ENCODE measurements around the gene ROBO1. TPM values are rescaled to one million over a fixed set of nuclear protein-coding genes. Genes with fewer than 3 reads are reported as not detected.

ROBO1 gene
- total RNA-seq, 1 donor from 2014 or later, result 0.11 TPM

- intact Hi-C loops (cut with micrococcal nuclease), result no loop called here
These were observed 518.1 kb downstream of the ROBO1 start for GRCh38 chr3:79249701-79250100.

GRCh38 chr3:79247725-79248043 lies 520.1 kb downstream of the ROBO1 start:
- intact Hi-C loops (cut with micrococcal nuclease), result no loop called here

DNA sequence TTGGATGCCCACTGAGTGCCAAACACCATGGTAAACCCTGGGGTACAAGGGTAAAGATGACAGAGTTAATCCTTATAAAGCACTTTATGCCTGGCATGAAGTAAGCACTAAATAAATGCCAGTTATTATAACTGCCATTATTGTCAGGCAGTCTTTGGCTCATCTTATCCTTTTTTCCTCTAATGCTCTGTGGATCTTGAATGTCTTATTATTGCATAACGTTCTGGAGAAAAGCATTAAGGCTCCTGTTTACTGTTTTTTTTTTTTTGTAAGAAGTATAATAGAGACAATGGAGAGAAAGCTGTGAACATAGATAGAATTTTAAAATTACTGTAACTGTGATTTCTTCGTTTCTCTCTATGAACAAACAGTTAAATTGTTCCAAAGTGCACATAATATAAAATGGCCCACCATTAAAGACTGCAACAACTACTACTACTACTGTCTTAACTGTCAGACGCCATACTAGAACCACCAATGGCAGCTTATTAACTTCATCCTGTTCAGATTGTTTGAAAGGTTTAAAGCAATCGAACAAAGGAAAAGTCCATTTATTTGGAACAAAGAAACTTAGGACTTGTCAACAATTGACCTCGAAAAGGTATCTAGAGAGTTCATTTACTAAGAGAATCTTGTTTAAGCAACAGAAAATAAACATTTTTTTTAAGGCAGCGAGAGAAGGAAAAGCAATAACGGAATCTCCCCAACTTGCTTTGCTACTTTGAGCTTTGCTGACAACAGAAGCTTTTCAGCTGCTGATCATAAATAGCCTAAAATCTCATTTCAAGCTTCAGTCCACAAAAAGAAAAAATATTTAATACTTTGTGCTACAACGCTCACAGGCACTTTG lies 520.7 kb downstream of the ROBO1 start:
- intact Hi-C loops (cut with micrococcal nuclease), result no loop called here

GRCh38 chr3:79245284-79246138 lies 522.3 kb downstream of the ROBO1 start:
- intact Hi-C loops (cut with micrococcal nuclease), result no loop called here

DNA sequence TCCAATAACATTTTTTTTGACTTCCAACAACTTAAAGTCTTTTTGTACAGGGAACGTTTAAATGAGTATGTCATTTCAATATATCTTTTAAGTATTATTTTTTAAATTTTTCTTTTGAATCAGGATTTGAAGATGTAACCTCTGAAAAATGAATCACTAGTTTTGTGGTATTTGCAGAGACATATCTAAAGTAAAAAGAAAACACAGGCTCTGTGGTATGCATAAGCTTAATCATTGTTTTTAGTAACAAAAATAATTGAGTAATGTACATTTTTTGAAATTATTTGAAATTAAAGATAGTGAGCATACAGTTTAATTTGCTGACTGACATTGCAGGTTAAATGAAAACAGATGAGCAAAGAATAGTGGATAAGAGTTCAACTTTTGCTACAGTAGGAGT lies 531.3 kb downstream of the ROBO1 start:
- intact Hi-C loops (cut with micrococcal nuclease), result no loop called here

DNA sequence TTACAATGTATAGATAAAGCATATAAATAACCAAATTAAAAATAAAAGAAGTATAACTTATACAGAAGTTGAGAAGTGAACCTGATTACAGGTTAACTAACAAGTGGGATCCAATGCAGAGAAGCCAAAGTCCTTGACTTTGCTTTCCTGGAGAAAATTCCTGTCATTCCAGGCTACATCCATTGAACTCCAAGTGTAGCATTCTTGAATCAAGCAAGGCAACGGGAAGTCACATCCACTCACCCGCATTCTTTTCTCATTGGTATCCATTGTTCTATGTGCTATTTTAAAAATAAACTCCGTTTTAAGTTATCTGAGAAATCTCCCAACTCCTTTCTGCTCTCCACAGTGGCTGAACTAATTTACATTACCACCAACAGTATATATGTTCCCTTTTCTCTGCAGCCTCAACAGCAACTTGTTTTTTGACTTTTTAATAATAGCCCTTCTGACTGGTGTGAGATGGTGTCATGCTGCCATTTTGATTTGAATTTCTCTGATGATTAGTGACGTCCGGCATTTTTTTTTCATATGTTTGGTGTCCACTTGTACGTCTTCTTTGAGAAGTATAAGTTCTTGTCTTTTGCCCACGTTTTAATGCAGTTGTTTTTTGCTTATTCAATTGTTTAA lies 534.3 kb downstream of the ROBO1 start:
- intact Hi-C loops (cut with micrococcal nuclease), result no loop called here

DNA sequence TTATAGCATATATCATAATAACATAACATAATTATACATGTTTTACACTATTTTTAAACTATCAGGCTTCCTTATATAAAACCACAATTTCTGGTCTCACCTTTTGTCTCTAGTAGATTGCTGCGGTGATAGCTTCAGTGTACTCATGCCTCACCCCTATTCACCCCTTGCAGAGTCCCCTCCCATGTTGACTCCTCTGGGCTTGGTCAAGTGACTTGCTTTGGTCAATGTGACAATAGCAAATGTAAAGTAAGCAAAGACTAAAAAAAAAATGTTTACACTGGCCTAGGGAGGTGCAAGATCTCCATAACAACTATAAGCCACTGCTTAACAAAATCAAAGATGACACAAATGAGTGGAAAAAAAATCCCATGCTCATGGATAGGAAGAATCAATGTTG lies 537.5 kb downstream of the ROBO1 start:
- intact Hi-C loops (cut with micrococcal nuclease), result no loop called here

- intact Hi-C loops (cut with micrococcal nuclease), result no loop called here
These were observed 550.7 kb downstream of the ROBO1 start for GRCh38 chr3:79217096-79217495.

DNA sequence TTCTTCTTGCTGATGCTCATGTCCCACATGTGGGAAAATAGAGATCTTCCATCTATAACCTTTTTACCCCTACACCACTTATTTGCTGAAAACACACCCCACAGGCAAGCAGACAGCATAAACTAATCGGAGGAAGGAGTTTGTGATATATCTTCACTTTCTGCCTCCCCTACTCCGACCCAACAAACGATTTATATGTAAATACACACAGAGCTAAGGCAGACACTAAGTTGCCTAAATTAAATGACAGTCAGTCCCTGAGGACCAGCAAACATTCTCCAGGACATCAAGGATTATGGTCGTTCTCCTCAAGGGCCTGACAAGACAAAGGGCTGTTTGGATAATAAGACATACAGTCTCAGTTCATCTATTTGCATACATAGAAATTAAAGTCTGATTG lies 552.5 kb downstream of the ROBO1 start:
- intact Hi-C loops (cut with micrococcal nuclease), result no loop called here

DNA sequence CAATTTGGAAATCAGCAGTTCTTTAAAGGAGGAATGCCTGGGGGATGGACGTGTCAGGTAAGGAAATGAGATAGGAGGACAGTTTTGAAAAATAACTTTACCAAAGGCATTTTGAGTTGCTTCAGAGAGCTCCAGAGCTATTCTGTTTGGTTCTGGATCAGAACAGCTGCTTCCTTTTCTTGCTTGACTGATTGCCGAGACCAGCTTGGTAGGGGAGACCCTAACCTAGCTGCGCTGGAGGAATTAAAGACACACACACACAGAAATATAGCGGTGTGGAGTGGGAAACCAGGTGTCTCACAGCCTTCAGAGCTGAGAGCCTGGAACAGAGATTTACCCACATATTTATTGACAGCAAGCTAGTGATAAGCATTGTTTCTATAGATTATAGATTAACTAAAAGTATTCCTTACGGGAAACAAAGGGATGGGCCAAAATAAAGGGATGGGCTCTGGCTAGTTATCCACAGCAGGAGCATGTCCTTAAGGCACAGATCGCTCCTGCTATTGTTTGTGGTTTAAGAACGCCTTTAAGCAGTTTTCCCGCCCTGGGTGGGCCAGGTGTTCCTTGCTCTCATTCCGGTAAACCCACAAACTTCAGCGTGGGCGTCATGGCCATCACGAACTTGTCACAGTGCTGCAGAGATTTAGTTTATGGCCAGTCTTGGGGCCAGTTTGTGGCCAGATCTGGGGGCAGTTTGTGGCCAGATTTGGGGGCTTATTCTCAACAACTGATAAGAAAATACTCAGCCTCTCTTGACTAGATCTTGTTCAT lies 556.0 kb downstream of the ROBO1 start:
- intact Hi-C loops (cut with micrococcal nuclease), result no loop called here

DNA sequence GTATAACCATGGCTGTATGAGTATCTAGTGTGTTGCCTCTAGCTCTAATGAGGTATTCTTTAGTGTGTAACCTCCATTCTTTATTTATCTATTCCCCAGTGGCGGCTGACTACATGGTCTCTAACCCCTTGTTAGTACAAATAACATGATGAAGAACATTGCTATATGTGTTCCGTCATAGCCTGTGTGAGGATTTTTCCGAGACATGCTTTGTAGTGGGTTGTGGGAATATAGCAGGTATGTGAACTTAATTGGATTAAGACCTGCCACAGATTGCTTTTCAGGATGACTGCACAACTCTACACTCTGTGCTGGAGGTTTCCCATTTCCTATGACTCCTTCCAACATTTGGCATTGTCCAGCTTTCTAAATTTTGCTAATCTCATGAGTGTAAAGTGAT lies 563.4 kb downstream of the ROBO1 start:
- intact Hi-C loops (cut with micrococcal nuclease), result no loop called here

DNA sequence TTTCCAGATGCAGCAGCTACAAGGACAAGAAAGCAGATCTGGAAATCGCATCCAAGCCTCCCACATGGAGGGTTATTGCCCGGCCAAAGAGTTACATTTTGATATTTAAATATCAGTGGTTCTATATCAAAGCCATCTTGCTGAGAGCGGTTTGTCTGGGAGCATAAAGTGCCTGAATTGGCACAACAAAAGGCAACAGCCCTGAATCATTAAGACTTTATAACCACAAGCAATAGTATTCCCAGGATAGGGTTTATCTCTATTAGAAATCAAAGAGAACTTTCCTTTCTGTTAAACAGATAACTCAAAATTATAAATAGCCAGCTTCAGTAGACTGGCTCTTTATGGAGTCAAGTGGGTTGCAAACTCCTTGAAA lies 564.7 kb downstream of the ROBO1 start:
- intact Hi-C loops (cut with micrococcal nuclease), result no loop called here

DNA sequence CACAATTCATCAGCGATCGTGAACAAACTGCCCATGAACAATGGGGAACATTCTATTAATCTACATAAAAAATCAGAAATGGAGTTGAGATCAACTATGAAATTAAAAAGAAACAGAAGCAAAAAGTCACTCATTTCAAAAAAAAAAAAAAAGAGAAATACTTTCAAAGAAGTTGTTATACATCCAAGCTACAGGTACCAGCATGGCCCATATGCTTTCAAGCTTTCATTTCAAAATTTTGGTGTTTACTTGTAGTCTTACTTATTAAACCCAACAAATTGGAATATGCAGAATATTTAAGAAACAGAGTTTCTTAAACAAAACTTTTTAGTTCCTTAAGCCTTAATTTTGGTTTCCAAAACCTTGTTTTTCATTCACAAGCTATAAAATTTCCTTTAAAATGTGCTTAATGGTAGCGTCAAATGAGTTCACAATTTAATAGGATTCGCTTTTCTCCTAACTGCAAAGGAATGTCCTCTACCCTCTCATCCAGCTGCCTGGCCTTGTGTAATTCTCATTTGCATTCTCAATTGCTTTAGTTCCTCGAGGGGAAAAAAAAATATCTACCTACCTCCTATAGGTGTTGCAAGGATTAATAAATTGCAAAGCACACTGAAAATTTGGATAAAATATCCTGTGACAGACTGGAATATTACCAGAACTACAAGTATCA lies 565.2 kb downstream of the ROBO1 start:
- intact Hi-C loops (cut with micrococcal nuclease), result no loop called here

DNA sequence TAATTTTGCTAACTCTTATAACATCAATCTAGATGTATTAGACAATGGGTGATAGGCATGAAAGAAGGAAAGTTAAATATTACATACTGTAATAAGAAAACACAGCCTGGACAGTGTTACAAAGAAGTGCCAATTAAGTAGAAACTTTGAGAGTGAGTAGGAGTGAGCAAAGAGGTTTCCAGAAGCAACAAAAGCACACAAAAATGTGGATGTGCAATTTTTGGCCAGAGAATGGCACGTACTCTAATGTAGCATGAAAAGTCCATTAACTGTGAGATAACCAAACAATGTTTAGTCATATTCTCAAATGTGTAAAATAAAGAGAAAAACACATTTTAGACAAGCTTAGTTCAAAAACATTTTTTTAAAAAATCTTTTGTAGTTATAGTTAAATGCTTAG lies 567.3 kb downstream of the ROBO1 start:
- intact Hi-C loops (cut with micrococcal nuclease), result no loop called here

- intact Hi-C loops (cut with micrococcal nuclease), result no loop called here
These were observed 567.8 kb downstream of the ROBO1 start for GRCh38 chr3:79199966-79200365.

DNA sequence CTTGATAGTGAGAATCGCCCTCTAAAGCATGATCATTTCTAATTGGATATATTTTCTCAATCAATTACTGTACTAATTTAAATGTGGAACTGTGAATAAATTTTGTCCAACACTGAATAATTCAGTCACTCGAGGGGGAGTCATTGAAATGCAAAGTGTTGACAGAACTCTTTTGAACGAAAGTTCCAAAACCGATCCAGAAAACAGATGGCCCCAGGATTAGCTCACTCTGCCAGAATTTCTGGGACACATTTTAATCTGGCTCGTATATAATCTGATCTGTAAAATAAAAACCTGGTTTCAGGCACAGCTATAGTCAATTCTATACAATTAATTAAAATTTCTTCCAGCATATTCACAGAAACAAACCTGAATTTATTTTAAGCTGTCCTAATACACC lies 580.4 kb downstream of the ROBO1 start:
- intact Hi-C loops (cut with micrococcal nuclease), result no loop called here

DNA sequence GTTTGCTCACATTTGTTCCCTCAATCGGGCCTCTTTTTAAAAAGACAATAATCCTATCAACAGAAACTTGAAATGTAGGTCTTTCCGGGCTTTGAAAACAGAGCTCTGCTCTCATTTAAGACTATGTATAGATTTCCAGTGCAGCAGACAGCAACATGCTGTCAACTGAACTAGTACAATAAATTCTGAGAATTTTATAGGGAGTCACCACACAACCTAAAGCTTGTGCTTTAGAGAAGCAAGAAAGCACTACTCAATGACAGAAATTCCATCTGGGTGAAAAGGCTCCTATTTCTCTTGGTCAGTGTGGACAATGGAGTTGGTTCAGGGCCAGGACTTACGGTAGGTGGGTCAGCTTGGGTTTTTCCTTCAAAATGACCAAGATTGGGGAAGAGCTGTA lies 583.5 kb downstream of the ROBO1 start:
- intact Hi-C loops (cut with micrococcal nuclease), result no loop called here

DNA sequence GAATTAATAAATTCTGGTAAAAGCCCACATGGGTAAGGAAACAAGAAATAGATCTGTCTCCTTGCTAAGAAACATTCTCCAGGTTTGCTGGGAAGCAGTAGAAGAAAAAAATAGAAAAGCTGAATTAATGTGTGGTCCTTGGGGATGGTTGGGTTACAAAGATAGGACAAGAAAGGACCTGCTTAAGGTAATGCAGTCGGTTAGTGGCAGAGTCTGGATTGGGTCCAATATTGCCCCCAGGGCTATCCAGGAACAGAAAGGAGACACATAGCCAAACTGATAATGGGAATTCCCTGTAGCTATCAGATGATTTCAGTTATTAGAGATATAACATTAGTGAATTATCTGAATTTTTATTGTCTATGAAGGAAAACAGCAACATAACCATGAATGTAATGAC lies 584.3 kb downstream of the ROBO1 start:
- intact Hi-C loops (cut with micrococcal nuclease), result no loop called here

GRCh38 chr3:79178471-79179180 lies 589.2 kb downstream of the ROBO1 start:
- intact Hi-C loops (cut with micrococcal nuclease), result no loop called here

- intact Hi-C loops (cut with micrococcal nuclease), result no loop called here
These were observed 591.9 kb downstream of the ROBO1 start for GRCh38 chr3:79175870-79176269.

All from T-helper 2 cell treated with Interferon-gamma antibody and Interleukin-4, amounts not matched to agents 100 ng/mL and 5 ng/mL, for 36 hours (primary cell).